HG02885 (cell line): ENCODE measurements around the gene BAG1.
A peak's percentile ranks its signal among the peaks of the same experiment; 100 is the strongest.

ENCODE experiments used
- ATAC-seq: cut with Tn5 transposase; IDR thresholded peaks from one replicate; pipeline ENCODE4 v1.9.1; 2021; ENCODE audit warnings: mild to moderate bottlenecking; ENCODE audit not compliant: unreplicated experiment, poor library complexity

BAG1 gene

DNA sequence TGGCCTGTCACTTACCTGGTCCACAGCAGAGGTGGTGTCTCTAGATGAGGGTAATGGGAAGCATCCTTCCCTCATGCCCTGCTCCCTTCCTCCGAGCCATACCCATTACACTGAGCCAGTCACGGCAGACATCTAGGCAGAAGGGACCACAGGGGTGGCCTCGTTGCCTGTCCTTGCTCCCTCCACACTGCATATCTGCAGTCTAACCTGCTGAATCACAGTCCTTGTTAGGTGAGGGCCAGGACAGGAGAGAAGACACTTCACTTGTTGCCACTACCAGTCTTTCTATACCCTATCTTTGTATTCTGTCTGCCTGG lies 43.0 kb downstream of the BAG1 start:
- no peak for ATAC-seq

DNA sequence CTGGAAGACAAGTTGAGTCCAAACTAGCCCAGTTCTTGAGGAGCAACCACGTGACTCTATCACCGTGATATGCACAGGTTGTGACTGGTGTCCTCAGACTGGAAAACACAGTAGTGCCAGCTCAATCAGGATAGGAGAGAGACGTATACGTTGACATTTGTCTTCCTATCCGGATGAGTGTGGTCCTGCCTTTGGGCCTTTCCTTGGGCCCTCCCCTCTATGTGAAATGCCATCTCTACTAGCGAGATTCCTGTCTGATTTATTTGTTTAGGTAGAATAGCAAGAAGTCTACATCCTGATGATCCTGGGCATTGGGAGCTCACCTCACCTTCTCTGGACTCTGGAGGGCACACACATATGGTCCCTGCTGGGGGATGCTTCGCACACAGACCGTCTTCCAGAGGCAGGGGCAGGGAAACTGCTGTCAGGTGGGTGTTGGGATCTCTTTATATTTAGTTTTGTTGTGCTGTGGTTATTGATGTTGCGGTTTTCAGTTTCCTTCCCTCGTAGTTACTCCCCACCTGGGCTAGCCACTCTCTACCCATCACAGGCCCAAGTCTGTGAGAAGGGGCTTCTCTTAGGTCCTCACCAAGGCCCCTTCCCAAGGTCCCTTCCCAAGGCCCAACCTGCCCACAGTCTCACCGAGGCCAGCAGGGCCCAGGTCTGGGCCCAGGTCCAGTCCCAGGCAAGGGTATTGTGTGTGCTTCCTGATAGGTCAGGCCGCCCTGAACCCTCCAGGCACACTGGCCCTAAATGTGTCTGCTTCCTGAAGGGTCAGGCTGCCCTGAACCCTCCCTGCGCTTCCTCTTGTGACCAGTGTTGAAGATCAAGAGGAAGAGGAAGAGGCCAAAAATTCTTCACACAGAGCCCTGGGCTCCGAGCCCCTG lies 43.6 kb downstream of the BAG1 start:
- ATAC-seq = peak; percentile 67

- ATAC-seq = no peak
These were observed 52.7 kb downstream of the BAG1 start for GRCh38 chr9:33211695-33212393.

DNA sequence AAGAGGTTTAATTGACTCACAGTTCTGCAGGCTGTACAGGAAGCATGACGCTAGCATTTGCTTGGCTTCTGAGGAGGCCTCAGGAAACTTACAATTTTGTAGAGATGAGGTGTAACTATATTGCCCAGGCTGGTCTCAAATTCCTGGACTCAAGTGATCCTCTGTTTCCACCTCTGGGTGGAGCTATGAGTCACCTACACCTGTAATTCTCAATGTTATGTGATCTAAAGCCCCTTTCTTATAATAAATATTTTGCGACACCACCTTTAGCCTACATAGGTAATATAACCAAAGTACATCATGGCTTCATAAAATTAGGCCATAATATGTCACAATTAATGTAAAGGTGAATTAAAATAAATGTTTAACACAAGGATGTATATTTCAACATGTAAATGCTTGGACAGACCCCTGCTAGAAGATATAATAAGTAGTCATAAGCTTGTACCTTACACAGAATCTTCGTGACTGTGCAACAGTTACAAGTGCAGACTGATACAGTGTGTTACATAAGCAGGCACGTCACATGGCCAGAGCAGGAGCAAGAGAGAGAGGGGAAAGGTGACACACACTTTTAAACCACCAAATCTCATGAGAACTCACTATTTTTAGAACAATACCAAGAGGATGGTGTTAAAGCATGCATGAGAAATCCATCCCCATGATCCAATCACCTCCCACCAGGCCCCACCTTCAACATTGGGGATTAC lies 54.3 kb downstream of the BAG1 start:
- no peak for ATAC-seq

- ATAC-seq = no peak
These were observed 55.1 kb downstream of the BAG1 start for GRCh38 chr9:33209394-33209793.

DNA sequence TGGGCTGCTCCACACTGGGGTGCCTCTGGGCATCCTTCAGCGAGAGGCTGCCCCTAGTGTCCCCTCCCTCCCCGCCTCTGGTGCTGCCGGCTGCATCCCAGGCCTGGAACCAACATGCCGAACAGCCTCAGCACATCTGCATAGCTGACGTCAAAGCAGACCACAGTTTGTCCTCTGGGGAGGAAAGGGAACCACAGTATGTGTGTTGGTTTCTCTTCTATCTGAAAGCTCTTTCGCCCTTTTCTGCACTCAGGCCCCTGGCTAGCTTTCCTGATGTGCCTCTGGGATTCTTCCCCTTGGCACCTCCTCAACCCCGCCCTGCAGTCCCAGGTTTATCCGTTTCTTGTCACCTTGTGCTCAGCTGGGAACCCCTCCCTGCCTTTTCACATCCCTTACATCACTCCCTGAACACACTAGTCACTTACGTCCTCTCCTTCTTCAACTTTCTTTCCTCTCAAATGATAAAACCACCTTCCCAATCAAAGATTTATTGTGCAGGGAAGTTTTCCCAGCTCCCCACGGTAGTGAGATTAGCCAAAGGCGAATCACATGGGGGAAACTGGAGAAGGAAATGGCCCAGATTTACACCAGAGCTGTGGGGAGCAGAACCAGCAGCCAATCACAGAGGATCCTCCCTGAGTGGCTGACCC lies 61.8 kb downstream of the BAG1 start:
- ATAC-seq = peak; percentile 99
